Breast epithelium (tissue), 3 donors: ENCODE measurements around the gene IFNW1.

Experiments used
- POLR2AphosphoS5 ChIP-seq, 3 donors: sonication (generic); formaldehyde crosslinking; IDR thresholded peaks; one replicate each; pipeline ENCODE4 v1.6.1; 2017; ENCODE audit warnings: antibody characterized with exemption in 3 of 3
- TF ChIP-seq, protein P1 (sequence below), 3 donors: fragments of 450-650 bp; IDR thresholded peaks; one replicate each; pipeline ENCODE4 v1.5.1; 2016 to 2017; ENCODE audit warnings: antibody characterized with exemption in 3 of 3, mild to moderate bottlenecking in 3 of 3, moderate library complexity in 3 of 3

DNA sequence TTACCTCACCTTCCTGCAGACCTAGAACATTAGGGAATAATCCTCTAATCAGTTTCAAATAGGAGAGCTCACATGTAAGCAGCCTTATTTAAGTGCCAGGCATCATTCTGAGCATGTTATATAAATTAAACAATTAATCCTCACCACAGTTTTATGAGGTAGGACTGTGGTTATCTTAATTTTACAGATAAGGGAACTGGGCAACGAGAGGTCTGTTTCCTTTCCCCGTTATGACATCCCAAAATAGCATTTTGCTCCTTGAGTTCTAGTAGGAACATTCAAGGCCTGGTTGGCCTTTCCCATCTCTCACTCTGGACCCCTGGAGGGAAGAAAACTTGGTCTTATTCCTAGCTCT, 44.8 kb downstream of the IFNW1 start:
- TF ChIP-seq, protein P1, sequence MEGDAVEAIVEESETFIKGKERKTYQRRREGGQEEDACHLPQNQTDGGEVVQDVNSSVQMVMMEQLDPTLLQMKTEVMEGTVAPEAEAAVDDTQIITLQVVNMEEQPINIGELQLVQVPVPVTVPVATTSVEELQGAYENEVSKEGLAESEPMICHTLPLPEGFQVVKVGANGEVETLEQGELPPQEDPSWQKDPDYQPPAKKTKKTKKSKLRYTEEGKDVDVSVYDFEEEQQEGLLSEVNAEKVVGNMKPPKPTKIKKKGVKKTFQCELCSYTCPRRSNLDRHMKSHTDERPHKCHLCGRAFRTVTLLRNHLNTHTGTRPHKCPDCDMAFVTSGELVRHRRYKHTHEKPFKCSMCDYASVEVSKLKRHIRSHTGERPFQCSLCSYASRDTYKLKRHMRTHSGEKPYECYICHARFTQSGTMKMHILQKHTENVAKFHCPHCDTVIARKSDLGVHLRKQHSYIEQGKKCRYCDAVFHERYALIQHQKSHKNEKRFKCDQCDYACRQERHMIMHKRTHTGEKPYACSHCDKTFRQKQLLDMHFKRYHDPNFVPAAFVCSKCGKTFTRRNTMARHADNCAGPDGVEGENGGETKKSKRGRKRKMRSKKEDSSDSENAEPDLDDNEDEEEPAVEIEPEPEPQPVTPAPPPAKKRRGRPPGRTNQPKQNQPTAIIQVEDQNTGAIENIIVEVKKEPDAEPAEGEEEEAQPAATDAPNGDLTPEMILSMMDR (IDR thresholded peaks at IDR 0.05) = no peak
- TF ChIP-seq POLR2AphosphoS5 (IDR thresholded peaks at IDR 0.05) = no peak
